Central memory CD8-positive, alpha-beta T cell (primary cell): ENCODE data around the gene GAS2L2.

Experiments used
- ATAC-seq: fragments of 150-1000 bp; cut with Tn5 transposase; replicated peaks from 2 replicates; pipeline ENCODE4 v1.10.0; 2022; ENCODE audit warnings: mild to moderate bottlenecking, moderate FRiP score, moderate number of reproducible peaks; ENCODE audit not compliant: poor library complexity, severe bottlenecking; ENCODE audit errors: extremely low read depth
- DNase-seq, 2 donors: peaks; one replicate each; pipeline ENCODE4 v3.0.0; 2021; ENCODE audit warnings: low spot score in 2 of 2
- H3K27ac Mint-ChIP-seq: one replicate; pipeline ENCODE4 v1.8.0; 2022; ENCODE audit warnings: low read depth, mild to moderate bottlenecking, moderate library complexity, mixed read lengths
- H3K27me3 Mint-ChIP-seq: one replicate; pipeline ENCODE4 v1.8.0; 2022; ENCODE audit warnings: mixed read lengths
- H3K36me3 Mint-ChIP-seq: one replicate; pipeline ENCODE4 v1.8.0; 2022; ENCODE audit warnings: mild to moderate bottlenecking, moderate library complexity, mixed read lengths; ENCODE audit not compliant: insufficient read depth
- H3K4me1 Mint-ChIP-seq: one replicate; pipeline ENCODE4 v1.8.0; 2022; ENCODE audit warnings: mixed read lengths
- H3K4me3 Mint-ChIP-seq: one replicate; pipeline ENCODE4 v1.8.0; 2022; ENCODE audit warnings: mild to moderate bottlenecking, moderate library complexity, mixed read lengths
- H3K9me3 Mint-ChIP-seq: one replicate; pipeline ENCODE4 v1.8.0; 2022; ENCODE audit warnings: mixed read lengths

GAS2L2 gene

GRCh38 chr17:35752945-35753764 lies at the start of gene GAS2L2:
GAS2L2 (minus strand) TSS chr17:35753239; CDS start chr17:35752850, 389 bp downstream.
- no peak for DNase-seq
- no peak within 1 kb of the TSS for H3K4me3 Mint-ChIP-seq

DNA sequence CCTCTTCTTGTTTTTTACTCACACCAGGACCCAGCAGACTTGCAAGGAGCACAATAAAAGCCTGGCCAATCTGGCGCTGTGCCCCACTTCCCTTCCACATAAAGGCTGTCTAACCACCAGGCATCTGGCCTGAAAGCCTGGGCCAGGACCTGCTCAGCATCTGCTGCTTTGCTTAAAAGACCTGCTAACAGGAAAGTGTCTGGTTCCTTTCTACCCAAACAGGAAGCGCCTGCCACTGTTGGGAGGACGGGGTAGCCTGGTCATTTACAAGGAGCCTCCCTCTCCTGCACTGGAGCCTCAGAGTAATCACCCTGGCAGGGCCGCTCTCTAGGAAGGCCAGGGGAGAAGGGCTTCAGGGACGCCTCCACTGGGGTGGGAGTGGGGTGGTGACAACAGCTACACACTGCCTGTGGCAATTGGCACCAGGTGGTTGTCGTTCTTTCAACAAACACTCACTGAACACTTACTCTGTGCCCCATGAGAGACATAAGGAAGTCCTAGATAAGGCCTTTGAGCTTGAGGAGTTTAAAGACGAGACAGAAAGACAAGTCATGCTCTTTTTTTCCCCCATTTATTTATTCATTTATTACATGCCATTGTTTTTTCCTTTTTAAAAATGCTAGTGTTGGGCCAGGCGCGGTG lies 48.7 kb upstream of the GAS2L2 start:
- Mint-ChIP-seq H3K4me3 (no peak overlapping the region), H3K27me3 (peaks cover 20% of the 10 kb centered on the region), H3K36me3 (no peaks in the 10 kb centered on the region), H3K9me3 (no peaks in the 10 kb centered on the region), H3K27ac (no peak overlapping the region), H3K4me1 (no peaks in the 10 kb centered on the region)
- DNase-seq = no peak
- no peak for ATAC-seq

More at GRCh38 chr17:35752945-35753764, at the start of gene GAS2L2:
- Mint-ChIP-seq H3K9me3 (no peaks in the 10 kb centered on the region), H3K36me3 (no peaks in the 10 kb centered on the region), H3K27me3 (peaks cover 54% of the 10 kb centered on the region), H3K4me1 (peaks cover 16% of the 10 kb centered on the region), H3K27ac (no peak within 1 kb of the TSS)
- ATAC-seq = no peak

DNA sequence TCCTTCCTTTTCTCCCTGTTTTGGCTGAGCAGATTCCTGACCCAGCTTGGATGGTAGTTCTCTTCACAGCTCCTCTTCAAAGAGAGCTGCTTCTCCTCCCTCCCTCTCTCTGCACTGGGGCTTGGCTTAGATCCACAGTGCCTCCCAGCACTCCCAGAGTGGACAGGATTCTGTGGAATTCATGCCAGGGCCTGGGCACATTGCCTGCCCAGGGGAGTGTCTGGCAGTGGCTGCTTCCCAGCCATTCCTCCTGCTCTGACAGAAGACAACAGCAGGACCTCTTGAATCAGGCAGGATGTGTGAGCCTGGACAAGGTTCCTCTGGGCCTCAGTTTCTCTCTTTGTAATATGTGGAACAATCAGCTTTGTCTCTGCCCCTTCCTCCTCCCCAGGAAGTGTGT lies 46.9 kb upstream of the GAS2L2 start:
- Mint-ChIP-seq H3K9me3 (no peaks in the 10 kb centered on the region), H3K27me3 (peaks cover 29% of the 10 kb centered on the region), H3K4me3 (no peak overlapping the region), H3K27ac (no peak overlapping the region), H3K4me1 (peaks cover 7% of the 10 kb centered on the region), H3K36me3 (no peaks in the 10 kb centered on the region)
- DNase-seq (no peak), ATAC-seq (no peak)

- H3K36me3 Mint-ChIP-seq = no peaks in the 10 kb centered on the region
- no peaks in the 10 kb centered on the region for H3K9me3 Mint-ChIP-seq
- H3K4me3 Mint-ChIP-seq = no peak overlapping the region
- H3K27ac Mint-ChIP-seq = no peak overlapping the region
- H3K27me3 Mint-ChIP-seq = peaks cover 49% of the 10 kb centered on the region
- no peak for ATAC-seq
- no peak for DNase-seq
- peaks cover 7% of the 10 kb centered on the region for H3K4me1 Mint-ChIP-seq
These were observed 44.9 kb upstream of the GAS2L2 start for GRCh38 chr17:35797918-35798317.

GRCh38 chr17:35797370-35797769 lies 44.3 kb upstream of the GAS2L2 start:
- H3K36me3 Mint-ChIP-seq = no peaks in the 10 kb centered on the region
- no peak overlapping the region for H3K4me3 Mint-ChIP-seq
- peaks cover 54% of the 10 kb centered on the region for H3K27me3 Mint-ChIP-seq
- H3K4me1 Mint-ChIP-seq = peaks cover 7% of the 10 kb centered on the region
- ATAC-seq (no peak), DNase-seq (no peak)
- no peak overlapping the region for H3K27ac Mint-ChIP-seq
- H3K9me3 Mint-ChIP-seq = no peaks in the 10 kb centered on the region

DNA sequence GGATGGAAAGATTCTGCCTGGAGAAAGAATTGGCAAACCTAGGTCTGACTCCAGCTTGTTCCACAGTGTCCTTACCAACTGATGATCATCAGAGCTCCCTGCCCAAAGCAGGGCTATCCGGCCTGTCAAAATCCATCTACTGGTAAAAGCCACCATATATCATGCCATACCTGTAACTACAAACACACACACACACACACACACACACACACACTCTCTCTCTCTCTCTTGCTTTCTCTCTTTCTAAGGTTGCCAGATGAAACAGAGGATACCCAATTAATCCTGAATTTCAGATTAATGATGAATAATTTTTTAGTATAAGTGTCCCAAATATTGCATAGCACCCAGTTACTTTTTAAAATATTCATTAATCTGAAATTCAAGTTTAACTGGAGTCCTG lies 43.9 kb upstream of the GAS2L2 start:
- Mint-ChIP-seq H3K36me3 (no peaks in the 10 kb centered on the region), H3K4me1 (peaks cover 7% of the 10 kb centered on the region), H3K27ac (no peak overlapping the region), H3K9me3 (no peaks in the 10 kb centered on the region), H3K4me3 (no peak overlapping the region), H3K27me3 (peaks cover 59% of the 10 kb centered on the region)
- ATAC-seq (no peak), DNase-seq (no peak)

- peaks cover 7% of the 10 kb centered on the region for H3K4me1 Mint-ChIP-seq
- no peak overlapping the region for H3K27ac Mint-ChIP-seq
- no peak for ATAC-seq
- DNase-seq = no peak
- H3K4me3 Mint-ChIP-seq = peak overlapping the region; percentile 75
- H3K9me3 Mint-ChIP-seq = no peaks in the 10 kb centered on the region
- H3K36me3 Mint-ChIP-seq = no peaks in the 10 kb centered on the region
- peaks cover 68% of the 10 kb centered on the region for H3K27me3 Mint-ChIP-seq
These were observed 42.8 kb upstream of the GAS2L2 start for GRCh38 chr17:35795871-35796265.

DNA sequence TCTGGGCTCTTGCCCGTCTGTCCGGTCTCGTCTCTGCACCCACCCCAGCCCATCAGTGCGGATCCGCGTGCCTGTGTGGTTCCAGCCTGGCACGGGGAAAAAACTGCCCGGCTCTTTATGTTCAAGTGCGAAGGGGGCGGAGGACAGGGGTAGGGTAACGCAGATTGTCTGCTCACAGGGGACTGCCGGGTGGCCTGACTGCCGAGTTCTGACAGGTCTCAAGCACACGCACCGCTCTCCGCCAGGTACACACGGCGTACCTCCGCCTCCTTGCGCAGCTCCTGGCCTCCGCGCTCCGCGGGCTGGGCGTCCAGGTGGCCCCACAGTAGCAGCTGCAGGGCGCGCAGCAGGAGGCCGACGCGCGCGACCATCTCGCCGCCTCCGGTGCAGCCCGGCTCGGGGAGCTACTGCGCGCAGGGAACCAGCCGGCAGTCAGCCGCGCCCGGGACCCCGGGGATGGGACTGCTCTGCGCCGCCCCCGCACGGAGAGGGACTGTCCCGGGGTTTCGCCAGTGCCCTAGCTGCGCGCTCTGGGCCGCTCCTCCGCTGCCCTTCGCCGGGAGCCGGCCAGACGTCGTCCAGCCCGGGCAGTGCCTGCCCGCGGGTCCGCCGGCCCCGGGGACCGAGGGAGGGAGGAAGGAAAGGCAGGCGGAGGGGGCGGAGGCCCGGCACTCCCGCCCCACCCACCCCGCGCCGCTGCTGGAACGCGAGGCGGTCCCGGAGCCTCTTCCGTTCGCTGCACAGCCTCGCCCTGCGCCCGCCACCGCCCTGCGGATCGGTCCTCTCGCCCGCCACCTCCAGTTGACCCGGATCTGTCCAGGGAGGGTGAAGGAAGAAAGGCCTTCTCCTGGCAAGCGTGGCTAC lies 42.2 kb upstream of the GAS2L2 start, which contains the start of gene MMP28:
TSS of gene MMP28 (minus strand) at position 635 of the 864 bp plus-strand sequence. CDS start at position 371, 264 bp downstream.
- peaks cover 68% of the 10 kb centered on the region for H3K27me3 Mint-ChIP-seq
- no peaks in the 10 kb centered on the region for H3K36me3 Mint-ChIP-seq
- ATAC-seq (peak; percentile 73), DNase-seq (no peak)
- H3K27ac Mint-ChIP-seq = no peak within 1 kb of the TSS
- H3K4me1 Mint-ChIP-seq = peaks cover 7% of the 10 kb centered on the region
- H3K4me3 Mint-ChIP-seq = peak within 1 kb of the TSS; percentile 75
- no peaks in the 10 kb centered on the region for H3K9me3 Mint-ChIP-seq

DNA sequence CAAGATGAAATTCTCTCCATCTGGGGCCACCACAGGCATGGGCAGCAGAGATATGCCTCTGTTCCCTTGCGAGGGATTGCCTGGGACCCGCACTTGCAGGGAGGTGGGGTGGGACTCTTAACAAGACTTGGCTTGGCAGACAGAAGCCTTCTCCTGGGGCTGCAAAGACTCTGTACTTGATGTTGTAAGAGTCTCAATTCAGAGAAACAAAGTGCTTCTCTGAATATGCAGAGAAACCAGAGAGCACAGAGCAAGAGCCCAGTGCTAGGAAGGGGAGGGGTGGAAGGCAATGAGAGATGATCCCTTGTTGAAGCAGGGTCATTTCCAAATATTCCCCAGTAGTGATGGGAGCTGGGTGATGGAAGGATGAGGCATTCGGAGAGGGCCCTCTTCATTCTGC lies 40.2 kb upstream of the GAS2L2 start:
- Mint-ChIP-seq H3K4me1 (peaks cover 7% of the 10 kb centered on the region), H3K4me3 (no peak overlapping the region), H3K36me3 (no peaks in the 10 kb centered on the region), H3K27ac (no peak overlapping the region), H3K27me3 (peaks cover 61% of the 10 kb centered on the region), H3K9me3 (no peaks in the 10 kb centered on the region)
- DNase-seq = no peak
- no peak for ATAC-seq

GRCh38 chr17:35791681-35792350 lies 38.8 kb upstream of the GAS2L2 start:
- H3K36me3 Mint-ChIP-seq = no peaks in the 10 kb centered on the region
- ATAC-seq = no peak
- peaks cover 7% of the 10 kb centered on the region for H3K4me1 Mint-ChIP-seq
- no peaks in the 10 kb centered on the region for H3K9me3 Mint-ChIP-seq
- H3K4me3 Mint-ChIP-seq = no peak overlapping the region
- DNase-seq = no peak
- no peak overlapping the region for H3K27ac Mint-ChIP-seq
- H3K27me3 Mint-ChIP-seq = peaks cover 47% of the 10 kb centered on the region

- no peak for DNase-seq
- H3K4me1 Mint-ChIP-seq = peaks cover 4% of the 10 kb centered on the region
These were observed 37.8 kb upstream of the GAS2L2 start for GRCh38 chr17:35790841-35791240.

More at GRCh38 chr17:35790841-35791240, 37.8 kb upstream of the GAS2L2 start:
- ATAC-seq = no peak
- peaks cover 42% of the 10 kb centered on the region for H3K27me3 Mint-ChIP-seq
- no peak overlapping the region for H3K4me3 Mint-ChIP-seq
- no peaks in the 10 kb centered on the region for H3K9me3 Mint-ChIP-seq
- H3K27ac Mint-ChIP-seq = no peak overlapping the region
- H3K36me3 Mint-ChIP-seq = no peaks in the 10 kb centered on the region
